Mesothelial cell of epicardium (in vitro differentiated cells): ENCODE results near the gene TRIM40. TPM values are rescaled to one million over a fixed set of nuclear protein-coding genes. Genes with fewer than 3 reads are reported as not detected.

Experiments used
- DNase-seq, 2 experiments: peaks; one replicate each; pipeline ENCODE4 v3.0.0; 2021; ENCODE audit warnings: low spot score in 2 of 2; ENCODE audit not compliant: unreplicated experiment in 2 of 2
- H3K27ac Mint-ChIP-seq: 2 replicates; pipeline ENCODE4 v1.8.0; 2021; ENCODE audit warnings: mixed read lengths
- H3K27me3 Mint-ChIP-seq: 2 replicates; pipeline ENCODE4 v1.8.0; 2021; ENCODE audit warnings: low read depth, mixed read lengths
- H3K36me3 Mint-ChIP-seq: 2 replicates; pipeline ENCODE4 v1.8.0; 2021; ENCODE audit warnings: mixed read lengths
- H3K4me1 Mint-ChIP-seq: 2 replicates; pipeline ENCODE4 v1.8.0; 2021; ENCODE audit warnings: mixed read lengths
- H3K4me3 Mint-ChIP-seq: 2 replicates; pipeline ENCODE4 v1.8.0; 2021; ENCODE audit warnings: mild to moderate bottlenecking, moderate library complexity, mixed read lengths
- H3K9me3 Mint-ChIP-seq: 2 replicates; pipeline ENCODE4 v1.8.0; 2021; ENCODE audit warnings: mixed read lengths
- CTCF ChIP-seq: fragments of 200-600 bp; sonication (generic); IDR thresholded peaks from one replicate; pipeline ENCODE4 v1.5.0; 2021; ENCODE audit warnings: antibody characterized with exemption; ENCODE audit not compliant: unreplicated experiment
- total RNA-seq: library from RNA; stranded (reverse); gene quantifications from 3 replicates; pipeline ENCODE4 v1.2.1, GENCODE V29; 2021

The TRIM40 gene, protein sequence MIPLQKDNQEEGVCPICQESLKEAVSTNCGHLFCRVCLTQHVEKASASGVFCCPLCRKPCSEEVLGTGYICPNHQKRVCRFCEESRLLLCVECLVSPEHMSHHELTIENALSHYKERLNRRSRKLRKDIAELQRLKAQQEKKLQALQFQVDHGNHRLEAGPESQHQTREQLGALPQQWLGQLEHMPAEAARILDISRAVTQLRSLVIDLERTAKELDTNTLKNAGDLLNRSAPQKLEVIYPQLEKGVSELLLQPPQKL
- total RNA-seq: not detected in 3 replicates

DNA sequence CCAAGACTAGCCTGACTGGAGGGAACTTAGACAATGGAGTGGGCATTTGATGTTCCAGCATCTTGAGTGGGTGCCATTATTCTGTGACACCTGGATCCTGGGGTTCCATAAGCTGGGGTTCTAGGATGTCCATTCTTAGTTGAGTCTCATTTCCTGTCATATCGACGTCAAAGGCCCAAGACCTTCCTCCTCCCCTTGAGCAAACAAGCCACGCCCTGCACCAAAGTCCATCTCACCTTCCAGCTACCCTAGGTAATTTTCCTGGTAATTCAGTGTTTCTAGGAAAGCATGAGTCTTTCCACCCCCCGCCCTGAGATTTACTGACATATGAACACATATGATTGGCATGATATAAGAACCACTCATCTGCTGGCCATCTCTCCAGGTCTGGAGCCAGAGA lies at the start of gene TRIM40:
TSS of gene TRIM40 (plus strand) at position 384 of the 400 bp plus-strand sequence. CDS start 897 bp downstream, outside the sequence.
- Mint-ChIP-seq H3K4me1 (peaks cover 2% of the 10 kb centered on the region), H3K9me3 (no peaks in the 10 kb centered on the region), H3K27ac (no peak within 1 kb of the TSS), H3K27me3 (peaks cover 90% of the 10 kb centered on the region), H3K4me3 (no peak within 1 kb of the TSS), H3K36me3 (no peaks in the 10 kb centered on the region)
- DNase-seq: no peak
- no peak for TF ChIP-seq CTCF

DNA sequence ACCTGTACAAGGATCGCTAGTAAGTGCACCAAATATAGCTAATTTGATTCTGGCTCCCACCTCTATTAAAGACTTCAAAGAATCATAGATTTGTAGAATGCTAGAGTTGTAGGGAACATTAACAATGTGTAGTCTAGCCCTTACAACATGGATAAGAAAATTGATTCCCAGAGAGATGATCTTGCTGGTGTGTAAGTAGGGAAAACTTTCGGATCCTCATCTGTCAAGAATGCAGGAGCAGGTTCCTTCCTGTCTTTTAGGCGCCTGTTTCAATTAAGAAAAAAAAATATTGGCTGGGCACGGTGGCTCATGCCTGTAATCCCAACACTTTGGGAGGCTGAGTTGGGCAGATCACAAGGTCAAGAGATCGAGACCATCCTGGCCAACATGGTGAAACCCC lies 48.1 kb upstream of the TRIM40 start:
- H3K4me3 Mint-ChIP-seq: no peak overlapping the region
- peaks cover 72% of the 10 kb centered on the region for H3K27me3 Mint-ChIP-seq
- H3K4me1 Mint-ChIP-seq: no peaks in the 10 kb centered on the region
- TF ChIP-seq CTCF: no peak
- no peaks in the 10 kb centered on the region for H3K9me3 Mint-ChIP-seq
- no peak for DNase-seq
- no peaks in the 10 kb centered on the region for H3K36me3 Mint-ChIP-seq
- H3K27ac Mint-ChIP-seq: no peak overlapping the region

DNA sequence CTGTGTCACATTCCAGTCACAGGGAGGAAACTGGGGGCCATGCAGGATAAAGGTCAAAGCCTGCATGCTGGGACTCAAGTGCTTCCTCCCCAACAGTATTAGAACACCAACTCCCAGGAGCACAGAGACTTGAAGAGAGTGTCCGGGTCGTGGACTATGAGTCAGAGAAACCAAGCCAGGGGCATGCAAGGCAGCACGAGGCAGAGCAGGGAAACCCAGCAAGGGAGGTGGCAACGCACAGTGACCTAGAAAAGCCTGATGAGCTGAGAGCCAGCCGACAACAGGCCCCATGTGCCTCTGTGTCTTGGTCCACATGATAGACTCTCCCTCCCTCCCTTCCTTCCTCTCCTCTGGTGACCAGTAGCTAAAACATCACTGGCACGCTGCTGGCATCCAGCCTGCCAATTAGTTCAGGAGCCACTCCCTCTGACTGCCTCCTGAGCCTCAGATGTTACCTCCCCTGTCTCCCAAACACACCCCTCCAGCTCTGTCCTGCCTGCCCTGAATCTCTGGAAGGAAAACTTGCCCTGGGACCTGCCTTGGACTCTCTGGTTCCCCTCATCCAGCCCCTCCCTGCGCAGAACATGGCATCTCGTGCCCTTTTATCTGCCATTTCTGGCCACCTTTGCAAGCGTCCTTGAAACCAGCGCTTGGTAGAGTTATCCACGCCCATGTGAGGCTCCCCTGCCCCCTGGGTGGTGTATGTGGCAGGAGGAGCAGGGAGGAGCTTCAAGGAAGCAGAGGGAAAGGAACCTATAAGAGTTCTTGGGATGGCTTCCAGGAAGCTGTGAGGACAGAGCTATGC lies 44.2 kb upstream of the TRIM40 start:
- no peaks in the 10 kb centered on the region for H3K4me1 Mint-ChIP-seq
- peaks cover 90% of the 10 kb centered on the region for H3K27me3 Mint-ChIP-seq
- no peak for DNase-seq
- TF ChIP-seq CTCF: no peak
- H3K9me3 Mint-ChIP-seq: no peaks in the 10 kb centered on the region
- H3K4me3 Mint-ChIP-seq: no peak overlapping the region
- no peak overlapping the region for H3K27ac Mint-ChIP-seq
- no peaks in the 10 kb centered on the region for H3K36me3 Mint-ChIP-seq

GRCh38 chr6:30092852-30093543 lies 42.9 kb upstream of the TRIM40 start:
- Mint-ChIP-seq H3K27ac (no peak overlapping the region), H3K36me3 (no peaks in the 10 kb centered on the region), H3K9me3 (no peaks in the 10 kb centered on the region), H3K4me3 (no peak overlapping the region), H3K4me1 (no peaks in the 10 kb centered on the region), H3K27me3 (peaks cover 91% of the 10 kb centered on the region)
- no peak for TF ChIP-seq CTCF
- no peak for DNase-seq

- no peaks in the 10 kb centered on the region for H3K36me3 Mint-ChIP-seq
- H3K27me3 Mint-ChIP-seq: peaks cover 95% of the 10 kb centered on the region
- TF ChIP-seq CTCF: no peak
- no peak overlapping the region for H3K4me3 Mint-ChIP-seq
- H3K4me1 Mint-ChIP-seq: no peaks in the 10 kb centered on the region
- H3K27ac Mint-ChIP-seq: no peak overlapping the region
- no peak for DNase-seq
- H3K9me3 Mint-ChIP-seq: no peaks in the 10 kb centered on the region
Measured at GRCh38 chr6:30093951-30094661, 41.8 kb upstream of the TRIM40 start.
